CD1c-positive myeloid dendritic cell (primary cell): Measurements from ENCODE around the gene DDR2.
"Not testable (repeated sequence)": the region's sequence is repeated elsewhere in the genome, so short reads cannot be mapped to it uniquely, and the experiment has no call there.

Experiments
- DNase-seq: peaks from one replicate; pipeline ENCODE4 v3.0.0-alpha.2; 2016; ENCODE audit errors: extremely low spot score

The DDR2 gene

DNA sequence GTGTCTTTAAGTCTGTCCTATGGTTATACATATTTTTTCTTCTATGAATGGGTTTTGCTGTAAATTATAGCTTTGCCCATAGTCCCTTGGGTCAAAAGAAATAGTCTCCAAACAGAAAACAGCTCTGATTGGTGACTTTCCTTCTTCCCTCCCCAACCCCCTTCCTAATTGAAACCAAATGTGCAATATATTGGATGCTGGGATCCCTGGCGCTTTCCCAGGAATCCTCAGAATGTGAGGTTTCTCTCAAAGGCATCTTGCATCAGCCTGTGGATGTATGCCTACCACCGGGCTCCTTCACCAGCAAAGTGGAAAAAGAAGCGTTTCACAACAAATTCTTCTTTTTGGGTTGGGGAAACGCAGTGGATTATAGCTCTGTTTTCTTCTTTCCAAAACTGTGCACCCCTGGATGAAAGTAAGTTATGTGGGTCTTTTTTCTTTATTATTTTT lies at the start of gene DDR2:
DDR2 (plus strand) TSS at position 248 of the 450 bp plus-strand sequence. CDS start 86,600 bp downstream, outside the sequence.
- DNase-seq = no peak

DNA sequence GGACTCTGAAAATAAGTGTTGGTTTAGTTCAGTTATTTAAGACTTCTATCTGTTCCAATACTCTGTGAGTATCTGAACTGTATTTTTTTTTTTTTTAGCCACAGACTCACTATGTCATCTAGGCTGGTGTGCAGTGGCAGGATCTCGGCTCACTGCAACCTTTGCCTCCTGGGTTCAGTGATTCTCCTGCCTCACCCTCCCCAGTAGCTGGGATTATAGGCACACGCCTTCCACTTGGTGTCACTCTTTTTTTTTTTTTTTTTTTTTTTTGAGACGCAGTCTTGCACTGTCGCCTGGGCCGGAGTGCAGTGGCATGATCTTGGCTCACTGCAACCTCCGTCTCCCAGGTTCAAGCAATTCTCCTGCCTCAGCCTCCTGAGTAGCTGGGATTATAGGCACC lies 49.4 kb upstream of the DDR2 start:
- not testable (repeated sequence) for DNase-seq

GRCh38 chr1:162585101-162585500 lies 47.2 kb upstream of the DDR2 start:
- not testable (repeated sequence) for DNase-seq

- DNase-seq = no peak
Observed at GRCh38 chr1:162587347-162587746, 44.9 kb upstream of the DDR2 start.

GRCh38 chr1:162587761-162588260 lies 44.5 kb upstream of the DDR2 start:
- no peak for DNase-seq

DNA sequence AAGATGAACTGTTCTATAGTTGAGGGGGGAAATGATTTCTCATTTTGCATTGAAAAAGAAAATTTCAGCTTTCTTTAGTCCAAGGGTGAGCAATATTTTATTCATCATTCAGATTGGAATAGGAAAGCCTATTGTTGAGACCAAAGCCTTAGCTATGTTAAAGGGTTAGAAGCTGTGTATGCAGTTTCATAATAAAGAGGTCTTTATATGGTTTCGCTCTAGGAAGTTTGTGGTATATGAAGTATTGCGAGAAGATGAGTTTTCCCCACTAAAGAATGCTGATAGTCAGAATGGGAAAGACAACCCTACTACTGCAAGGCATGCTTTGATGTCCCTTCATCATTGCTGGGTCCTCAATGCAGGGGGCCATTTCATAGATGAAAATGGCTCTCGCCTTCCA lies 42.2 kb upstream of the DDR2 start:
- DNase-seq = no peak

- no peak for DNase-seq
Observed at GRCh38 chr1:162590686-162591085, 41.6 kb upstream of the DDR2 start.

- DNase-seq = no peak
Observed at GRCh38 chr1:162596514-162597170, 35.6 kb upstream of the DDR2 start.

GRCh38 chr1:162599451-162599850 lies 32.8 kb upstream of the DDR2 start:
- no peak for DNase-seq

DNA sequence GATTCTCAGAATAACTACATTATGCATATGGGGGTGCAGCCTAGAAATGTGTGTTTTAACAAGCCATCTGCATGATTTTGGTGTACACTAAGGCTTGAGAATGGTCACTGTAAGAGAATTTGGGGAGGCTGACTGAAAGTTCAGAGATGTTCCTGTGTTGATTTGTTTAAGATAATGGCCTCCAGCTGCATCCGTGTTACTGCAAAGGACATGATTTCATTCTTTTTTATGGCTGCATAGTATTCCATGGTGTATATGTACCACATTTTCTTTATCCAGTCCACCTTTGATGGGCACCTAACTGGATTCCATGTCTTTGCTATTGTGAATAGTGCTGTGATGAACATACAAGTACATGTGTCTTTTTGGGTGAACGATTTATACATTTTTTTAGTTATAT lies 29.1 kb upstream of the DDR2 start:
- DNase-seq = not testable (repeated sequence)

DNA sequence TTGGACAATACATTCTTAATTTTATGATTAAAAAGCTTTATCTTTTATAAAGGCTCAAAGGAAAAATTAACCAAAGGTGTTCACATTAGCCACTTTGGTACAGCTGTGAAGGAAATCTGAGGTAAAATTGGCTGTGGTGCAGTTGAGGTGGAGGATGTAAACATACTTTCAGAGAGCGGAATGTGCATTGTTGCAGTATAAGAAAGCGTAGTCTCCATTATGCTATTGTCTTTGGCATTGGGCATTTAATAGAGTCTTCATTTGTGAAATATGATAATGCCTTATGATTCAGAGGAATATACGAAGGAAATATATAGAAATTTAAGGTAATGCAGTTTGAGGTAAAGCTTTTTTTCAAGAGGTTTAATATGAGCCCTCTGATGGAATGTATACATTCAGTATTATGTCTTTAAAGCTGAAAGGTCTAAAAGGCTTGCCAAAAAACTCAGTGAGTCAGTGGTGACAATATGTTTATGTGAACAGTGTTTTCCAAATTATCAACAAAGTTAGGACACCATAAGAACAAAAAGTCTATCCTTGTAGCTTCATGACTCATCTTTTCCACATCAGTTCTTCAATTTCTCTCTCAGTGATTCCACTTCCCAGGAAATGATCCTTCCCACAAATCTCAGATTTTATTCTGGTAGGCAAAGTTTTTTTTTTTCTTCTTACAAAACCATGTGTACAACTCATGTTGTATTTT lies 26.9 kb upstream of the DDR2 start:
- DNase-seq = no peak

DNA sequence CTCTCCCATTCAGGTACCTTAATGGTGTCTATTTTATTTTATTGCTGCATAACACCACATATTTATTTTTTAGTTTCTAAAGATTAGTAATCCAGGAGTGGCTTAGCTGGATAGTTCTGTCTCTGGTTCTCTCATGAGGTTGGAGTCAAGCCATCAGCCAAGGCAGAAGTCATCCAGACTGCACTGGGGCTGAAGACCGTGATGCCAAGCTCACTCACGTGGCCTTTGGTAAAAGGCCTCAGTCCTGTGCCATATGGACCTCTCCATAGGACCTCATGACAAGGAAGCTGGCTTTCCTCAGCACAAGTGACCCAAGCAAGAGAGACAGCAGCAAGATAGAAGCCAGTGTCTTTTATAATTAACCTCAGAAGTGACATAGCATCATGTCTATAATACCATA lies 23.0 kb upstream of the DDR2 start:
- no peak for DNase-seq

GRCh38 chr1:162612606-162613400 lies 19.5 kb upstream of the DDR2 start:
- DNase-seq = no peak

- DNase-seq = no peak
Observed at GRCh38 chr1:162616848-162617247, 15.4 kb upstream of the DDR2 start.

DNA sequence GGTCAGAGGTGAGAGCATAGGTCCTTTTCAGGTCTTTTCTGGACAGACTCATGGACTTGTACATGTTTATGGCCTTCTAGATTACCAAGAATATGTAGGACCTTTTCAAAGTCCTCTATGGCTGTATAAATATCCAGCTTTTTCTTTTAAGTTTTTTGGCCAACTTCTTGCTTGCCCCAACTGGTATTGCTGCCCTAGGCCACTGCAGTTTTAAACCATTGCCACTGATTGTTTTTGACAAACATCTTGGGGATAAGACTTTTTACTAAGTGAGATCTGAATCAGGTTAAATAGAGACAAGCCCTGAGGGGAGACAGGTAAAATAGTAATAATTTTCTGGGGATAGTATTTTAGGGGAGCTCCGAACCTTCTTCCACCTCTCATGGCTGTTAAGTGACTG lies 14.8 kb upstream of the DDR2 start:
- no peak for DNase-seq

GRCh38 chr1:162619076-162619475 lies 13.2 kb upstream of the DDR2 start:
- DNase-seq = no peak

GRCh38 chr1:162621256-162621655 lies 11.0 kb upstream of the DDR2 start:
- no peak for DNase-seq

GRCh38 chr1:162625679-162626078 lies 6.6 kb upstream of the DDR2 start:
- DNase-seq = no peak

DNA sequence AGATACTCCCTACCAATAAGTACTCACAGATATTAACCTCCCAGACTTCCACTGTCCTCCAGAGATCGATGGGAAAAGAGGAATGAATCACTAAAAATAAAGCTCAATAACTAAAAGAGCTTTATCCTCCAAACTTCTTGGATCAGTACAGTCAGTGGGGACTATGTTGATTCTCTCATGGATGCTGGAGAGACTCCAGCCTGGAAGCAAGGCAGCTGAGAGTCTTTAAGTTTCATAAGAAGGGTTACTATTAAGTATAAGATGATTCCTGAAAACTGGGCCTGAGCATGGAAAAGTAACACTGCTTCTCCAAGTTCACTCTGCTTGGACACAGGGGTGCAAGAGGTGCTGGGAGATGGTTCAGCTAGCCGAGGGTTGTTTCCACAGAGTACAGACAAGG lies 6.2 kb upstream of the DDR2 start:
- no peak for DNase-seq

GRCh38 chr1:162626761-162627160 lies 5.5 kb upstream of the DDR2 start:
- DNase-seq = no peak

DNA sequence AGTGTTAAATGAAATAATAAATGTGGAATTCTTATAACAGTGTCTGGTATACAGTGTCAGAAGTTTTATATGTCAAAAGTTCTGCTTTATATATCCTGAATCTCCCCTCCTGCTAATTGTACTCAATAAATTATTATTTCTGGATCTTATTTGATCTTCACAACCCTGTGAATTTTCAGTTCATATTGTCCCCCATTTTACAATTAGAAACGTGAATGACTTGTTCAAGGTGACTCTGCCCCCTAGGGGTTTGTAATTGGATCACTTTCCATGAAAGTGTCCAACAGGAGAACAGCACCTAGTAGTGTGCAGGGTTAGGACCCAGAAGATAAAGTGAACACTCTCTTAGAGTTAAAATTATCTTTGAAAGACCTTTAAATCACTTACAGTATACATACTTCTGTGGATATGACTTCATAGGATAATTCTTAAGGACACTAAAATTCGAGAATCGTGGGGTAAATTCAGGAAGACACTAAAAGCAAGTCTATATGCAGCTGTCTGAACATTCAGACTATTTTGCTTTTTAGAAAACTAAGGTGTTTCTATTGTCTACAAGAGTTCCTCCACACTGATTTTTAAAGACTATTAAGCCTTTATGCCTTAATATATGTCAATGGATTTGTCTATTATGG lies 4.5 kb upstream of the DDR2 start:
- peak; percentile 20 for DNase-seq

- DNase-seq = no peak
Observed at GRCh38 chr1:162629077-162629627, 3.1 kb upstream of the DDR2 start.
